HG02938 (cell line): ENCODE results near the gene U2AF2.

Source experiments
- ATAC-seq: cut with Tn5 transposase; IDR thresholded peaks from one replicate; pipeline ENCODE4 v1.9.1; 2021; ENCODE audit warnings: mild to moderate bottlenecking, moderate library complexity; ENCODE audit not compliant: unreplicated experiment

The U2AF2 gene

GRCh38 chr19:55654323-55654867 lies 440 bp upstream of the U2AF2 start:
- peak; percentile 55 for ATAC-seq

DNA sequence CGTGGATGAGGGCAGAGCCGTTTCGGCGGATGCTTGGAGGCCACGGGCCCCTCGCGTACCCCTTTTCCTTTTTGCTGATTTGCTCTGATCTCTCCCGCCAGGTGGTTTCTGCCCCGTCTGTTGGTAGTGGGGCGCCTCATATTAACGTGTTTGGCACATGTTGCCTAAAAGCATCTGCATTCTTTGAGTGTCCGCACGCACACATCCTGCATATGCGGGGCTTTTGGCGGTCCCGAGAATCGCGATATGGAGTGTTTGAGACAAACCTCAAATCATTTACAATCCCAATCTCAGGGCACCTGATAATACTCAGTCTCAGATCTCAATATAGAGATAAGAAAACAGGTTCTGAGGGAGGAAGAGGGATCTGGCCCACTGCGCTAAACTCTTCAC lies 809 bp downstream of the U2AF2 start:
- no peak for ATAC-seq

DNA sequence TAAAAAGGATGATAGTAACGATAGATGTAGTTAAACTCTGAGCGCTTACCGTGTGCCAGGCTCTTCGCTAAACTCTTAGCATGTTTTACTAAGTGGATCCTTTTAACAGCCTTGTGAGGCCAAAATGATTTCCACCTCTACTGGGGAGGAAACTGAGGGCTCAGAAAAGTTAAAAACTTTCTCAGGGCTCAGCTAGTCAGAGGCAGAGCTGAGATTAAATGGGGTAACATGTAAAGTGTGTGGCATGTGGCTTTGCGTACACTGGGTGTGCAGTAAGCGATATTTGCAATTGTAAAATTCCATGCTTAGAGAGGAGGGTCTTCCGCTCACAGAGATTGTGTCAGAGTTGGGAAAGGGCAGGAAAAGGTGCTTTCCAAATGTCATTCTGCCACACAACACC lies 1.7 kb downstream of the U2AF2 start:
- no peak for ATAC-seq

- ATAC-seq, result no peak
Observed at GRCh38 chr19:55656988-55657747, 2.3 kb downstream of the U2AF2 start.

GRCh38 chr19:55658846-55659459 lies 4.1 kb downstream of the U2AF2 start:
- ATAC-seq, result no peak

- ATAC-seq, result no peak
Observed at GRCh38 chr19:55659822-55660221, 5.0 kb downstream of the U2AF2 start.

DNA sequence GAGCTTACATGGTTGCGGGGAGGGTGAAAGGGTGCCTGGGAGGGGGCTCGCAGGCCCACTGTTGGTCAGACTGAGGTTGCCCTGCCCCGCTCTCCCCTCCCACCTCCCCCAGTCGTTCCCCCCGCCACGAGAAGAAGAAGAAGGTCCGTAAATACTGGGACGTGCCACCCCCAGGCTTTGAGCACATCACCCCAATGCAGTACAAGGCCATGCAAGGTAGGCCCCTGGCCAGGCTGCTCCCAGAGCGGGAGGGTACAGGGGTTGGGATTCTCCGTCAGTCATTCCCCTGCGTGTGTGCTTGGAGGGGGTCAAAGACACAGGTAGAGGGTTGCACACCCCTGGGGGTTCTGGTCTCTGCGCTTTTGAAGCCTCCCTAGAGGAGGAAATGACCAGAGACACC lies 5.6 kb downstream of the U2AF2 start:
- ATAC-seq, result no peak

DNA sequence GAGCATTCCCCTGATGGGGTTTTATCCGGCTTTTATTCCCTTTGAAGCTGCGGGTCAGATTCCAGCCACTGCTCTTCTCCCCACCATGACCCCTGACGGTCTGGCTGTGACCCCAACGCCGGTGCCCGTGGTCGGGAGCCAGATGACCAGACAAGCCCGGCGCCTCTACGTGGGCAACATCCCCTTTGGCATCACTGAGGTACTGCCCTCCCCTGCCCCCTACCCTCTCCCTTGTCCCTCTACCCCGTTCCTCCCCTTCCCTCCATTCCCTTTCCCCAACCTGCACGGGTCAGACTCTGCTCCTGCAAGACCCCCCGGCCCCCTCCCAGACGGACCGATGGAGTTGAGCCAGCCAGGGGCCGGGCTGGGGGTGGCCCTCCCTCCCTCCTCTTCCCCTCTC lies 6.2 kb downstream of the U2AF2 start:
- ATAC-seq, result no peak

DNA sequence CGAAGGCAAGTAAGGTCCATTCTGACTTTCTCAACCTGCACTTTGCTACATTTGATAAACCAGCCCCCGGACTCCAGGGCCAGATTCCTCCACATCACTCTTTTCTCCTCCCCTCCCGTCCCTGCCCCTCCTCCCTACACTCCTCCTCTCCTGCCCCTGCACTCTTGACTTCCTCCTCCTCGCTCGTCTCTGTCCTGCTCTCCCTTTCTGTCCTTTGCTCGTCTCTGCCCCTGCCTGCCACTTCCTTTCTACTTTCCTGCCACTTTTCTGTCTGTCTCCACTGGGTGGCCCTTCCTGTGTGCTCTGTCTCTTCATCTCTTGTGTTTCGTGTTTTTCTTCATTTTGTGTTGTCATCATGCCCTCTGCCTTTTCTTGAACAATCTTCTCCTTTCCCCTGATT lies 7.0 kb downstream of the U2AF2 start:
- no peak for ATAC-seq

DNA sequence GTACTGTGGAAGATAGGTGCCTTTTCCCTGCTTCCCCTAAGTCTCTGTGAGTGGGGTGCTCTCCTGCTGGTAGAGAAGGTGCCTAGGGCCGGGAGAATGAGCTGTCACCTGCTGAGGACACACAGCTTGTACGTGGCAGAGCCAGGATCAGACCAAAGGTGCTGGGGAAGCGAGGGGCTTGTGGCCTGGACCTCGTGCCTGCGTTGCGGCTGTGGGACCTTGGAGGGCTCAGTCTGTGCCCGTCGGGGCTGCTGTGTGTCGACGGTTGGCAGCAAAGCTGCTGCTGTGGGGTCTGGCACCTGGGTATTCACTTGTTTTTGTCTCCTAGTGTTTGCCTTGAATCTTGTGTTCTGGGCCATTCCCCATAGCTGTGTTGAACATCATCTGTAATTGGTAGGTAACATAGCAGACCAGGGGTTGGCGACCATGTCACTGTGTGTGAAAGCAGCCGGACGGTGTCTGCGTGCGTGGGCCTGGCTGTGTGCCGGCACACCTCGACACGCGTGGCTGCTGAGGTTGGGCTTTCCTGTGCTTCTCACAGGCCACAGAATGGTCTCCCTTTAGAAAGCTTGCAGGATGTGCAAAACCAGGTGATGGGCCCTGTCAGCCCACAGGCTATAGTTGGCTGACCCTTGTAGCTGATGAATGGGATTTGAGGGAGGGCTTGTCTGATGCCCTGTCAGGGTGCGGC lies 9.2 kb downstream of the U2AF2 start:
- no peak for ATAC-seq

DNA sequence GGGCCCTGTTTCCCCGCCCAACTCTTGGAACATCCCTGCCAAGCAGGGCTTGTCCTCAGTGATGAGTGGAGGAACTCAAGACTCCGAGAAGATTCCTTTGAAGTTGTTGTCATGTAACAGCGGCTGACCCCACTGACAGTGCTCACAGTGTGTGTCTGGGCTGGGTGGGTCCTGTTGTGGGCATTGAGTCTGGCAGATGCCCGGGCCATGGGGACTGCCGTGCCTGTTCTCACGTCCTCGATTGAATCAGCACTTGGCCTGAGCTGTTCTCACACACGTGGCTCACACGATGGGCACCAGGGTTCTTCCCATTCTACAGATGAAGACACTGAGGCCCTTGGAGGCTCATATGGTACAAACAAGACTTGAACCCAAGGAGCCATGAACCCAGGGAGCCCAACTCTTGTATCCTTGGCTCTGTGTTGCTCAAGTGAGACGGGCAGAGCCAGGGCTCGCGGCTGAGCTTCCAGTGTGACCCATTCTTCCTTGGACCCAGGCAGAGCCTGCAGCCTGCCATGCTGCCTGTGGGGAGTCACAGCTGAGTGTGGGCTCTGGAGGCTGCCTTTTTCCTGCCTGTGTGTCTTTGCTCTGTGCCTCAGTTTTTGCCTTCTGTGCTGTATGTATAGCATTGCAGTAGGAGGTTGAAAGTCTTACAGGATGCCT lies 11.6 kb downstream of the U2AF2 start:
- no peak for ATAC-seq

- no peak for ATAC-seq
Observed at GRCh38 chr19:55667006-55667381, 12.2 kb downstream of the U2AF2 start.

DNA sequence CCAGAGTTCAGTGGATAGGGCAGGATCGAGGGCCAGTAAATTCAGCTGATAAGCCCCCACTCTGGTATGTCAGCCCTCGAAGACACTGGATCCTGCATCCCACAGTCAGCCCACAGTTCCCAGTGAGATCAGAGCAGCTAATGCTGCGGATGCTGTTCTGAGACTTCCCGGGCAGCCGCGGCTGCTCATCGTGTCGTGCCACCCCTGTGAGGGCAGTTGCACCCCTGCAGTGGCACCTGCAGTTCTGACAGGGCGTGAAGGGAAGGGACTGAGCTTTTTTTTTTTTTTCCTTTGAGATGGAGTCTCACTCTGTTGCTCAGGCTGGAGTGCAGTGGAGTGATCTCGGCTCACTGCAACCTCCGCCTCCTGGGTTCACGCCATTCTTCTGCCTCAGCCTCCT lies 12.7 kb downstream of the U2AF2 start:
- ATAC-seq, result no peak

- no peak for ATAC-seq
Observed at GRCh38 chr19:55667958-55668357, 13.1 kb downstream of the U2AF2 start.

GRCh38 chr19:55668603-55669348 lies 13.9 kb downstream of the U2AF2 start:
- no peak for ATAC-seq

- no peak for ATAC-seq
Observed at GRCh38 chr19:55669418-55670279, 14.8 kb downstream of the U2AF2 start.

DNA sequence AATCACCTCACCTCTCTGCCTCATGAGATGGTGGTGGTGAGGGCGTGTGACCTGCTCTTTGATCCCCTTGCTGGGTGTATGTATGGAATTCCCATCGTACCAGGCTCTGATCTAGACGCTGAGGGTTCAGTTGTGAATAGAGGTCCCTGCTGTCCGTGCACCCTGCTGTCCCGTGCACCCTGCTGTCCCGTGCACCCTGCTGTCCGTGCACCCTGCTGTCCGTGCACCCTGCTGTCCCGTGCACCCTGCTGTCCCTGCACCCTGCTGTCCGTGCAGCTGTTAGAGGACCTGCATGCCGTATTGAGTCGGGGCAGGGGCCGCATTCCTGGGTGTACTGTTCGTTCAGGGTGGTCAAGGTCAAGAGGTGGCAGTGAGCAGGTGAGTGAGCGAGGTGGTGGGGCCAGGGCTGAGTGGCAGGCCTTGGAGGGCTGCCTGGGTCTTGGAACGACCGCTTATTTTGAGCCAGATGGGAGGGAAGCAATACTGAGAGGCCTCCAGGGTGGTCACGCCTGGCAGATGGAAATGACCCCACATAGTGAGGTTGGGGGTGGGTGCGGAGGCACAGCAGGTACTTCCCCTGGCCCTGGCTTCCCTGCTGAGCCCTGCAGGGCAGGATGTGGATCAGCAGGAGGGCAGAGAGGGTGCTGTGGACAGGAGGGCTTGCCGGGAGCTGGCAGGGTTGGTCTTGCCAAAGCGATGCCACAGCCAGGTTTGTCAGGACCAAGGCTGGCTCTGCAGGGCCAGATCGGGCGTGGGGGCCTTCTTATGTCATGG lies 15.6 kb downstream of the U2AF2 start:
- no peak for ATAC-seq

DNA sequence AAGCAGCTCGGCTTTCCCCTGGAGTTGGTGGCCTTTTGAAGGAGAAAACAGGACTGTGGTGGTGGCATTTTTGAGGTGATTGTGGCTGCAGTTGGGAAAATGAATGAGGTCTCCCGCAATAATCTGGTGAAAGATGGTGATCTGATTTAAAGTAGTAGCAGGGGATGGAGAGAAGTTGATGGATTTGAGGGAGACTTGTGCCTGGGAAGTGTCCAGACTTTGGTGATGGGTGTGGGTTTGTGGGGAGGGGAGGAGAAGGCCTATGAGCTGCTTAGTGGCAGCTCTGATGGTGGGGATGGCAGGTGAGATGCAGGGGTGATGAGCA lies 16.2 kb downstream of the U2AF2 start:
- ATAC-seq, result no peak

GRCh38 chr19:55672418-55672817 lies 17.6 kb downstream of the U2AF2 start:
- no peak for ATAC-seq
